Tibial nerve (tissue), 4 donors: ENCODE data around the gene GRB10. TPM values are rescaled to one million over a fixed set of nuclear protein-coding genes. Genes with fewer than 3 reads are reported as not detected.

Experiments used
- DNase-seq, 2 donors: peaks; one replicate each; pipeline ENCODE4 v3.0.0-alpha.2; 2019; ENCODE audit warnings: low spot score in 2 of 2
- H3K27ac ChIP-seq, 4 donors: fragments of 200-600 bp; sonication (generic) in 3 of 4; one replicate each; pipeline ENCODE4 v1.5.1; 2017 to 2019; ENCODE audit warnings: mild to moderate bottlenecking in 1 of 4
- H3K27me3 ChIP-seq, 2 donors: fragments of 200-600 bp; sonication (generic) in 1 of 2; one replicate each; pipeline versions ENCODE4 v1.5.1 to v1.6.0; 2017 to 2019
- H3K36me3 ChIP-seq, 3 donors: fragments of 200-600 bp; sonication (generic); one replicate each; pipeline ENCODE4 v1.5.1; 2018 to 2019
- H3K4me1 ChIP-seq, 4 donors: fragments of 200-600 bp; sonication (generic) in 3 of 4; one replicate each; pipeline ENCODE4 v1.5.1; 2017 to 2019
- H3K4me3 ChIP-seq, 4 donors: fragments of 200-600 bp; sonication (generic) in 3 of 4; one replicate each; pipeline ENCODE4 v1.5.1; 2017 to 2019; ENCODE audit warnings: mild to moderate bottlenecking in 1 of 4, moderate library complexity in 1 of 4
- H3K9me3 ChIP-seq, 4 donors: fragments of 200-600 bp; sonication (generic) in 3 of 4; one replicate each; pipeline ENCODE4 v1.5.1; 2017 to 2019
- EP300 ChIP-seq, 2 donors: sonication (generic); formaldehyde crosslinking; IDR thresholded peaks; one replicate each; pipeline ENCODE4 v1.6.1; 2017; ENCODE audit warnings: antibody characterized with exemption in 2 of 2, mild to moderate bottlenecking in 1 of 2
- POLR2A ChIP-seq, 2 donors: fragments of 450-650 bp; IDR thresholded peaks; one replicate each; pipeline ENCODE4 v1.6.1; 2017; ENCODE audit warnings: antibody characterized with exemption in 2 of 2, mild to moderate bottlenecking in 2 of 2, moderate library complexity in 2 of 2
- WGBS, 2 donors: methylation state at CpG; one replicate each; pipeline ENCODE4 v1.1.5; 2018; 5-methylcytosine and 5-hydroxymethylcytosine counted together
- total RNA-seq, 4 donors: library from RNA; depleted of rRNA; stranded (reverse); fragments of >200 nt; gene quantifications; one replicate each; pipeline ENCODE4 v1.1.0, GENCODE V29; 2016
- TF ChIP-seq, protein P1 (sequence below), 5 experiments: fragments of 200-600 bp in 3 of 5; fragments of 450-650 bp in 2 of 5; sonication (generic) in 3 of 5; IDR thresholded peaks; one replicate each; pipeline ENCODE4 v1.5.1; 2016 to 2019; ENCODE audit warnings: antibody characterized with exemption in 5 of 5, mild to moderate bottlenecking in 3 of 5, moderate library complexity in 2 of 5

Gene GRB10
- total RNA-seq, 4 donors from 2014 or later: 34.1 to 73.9 (median 56.0) TPM

DNA sequence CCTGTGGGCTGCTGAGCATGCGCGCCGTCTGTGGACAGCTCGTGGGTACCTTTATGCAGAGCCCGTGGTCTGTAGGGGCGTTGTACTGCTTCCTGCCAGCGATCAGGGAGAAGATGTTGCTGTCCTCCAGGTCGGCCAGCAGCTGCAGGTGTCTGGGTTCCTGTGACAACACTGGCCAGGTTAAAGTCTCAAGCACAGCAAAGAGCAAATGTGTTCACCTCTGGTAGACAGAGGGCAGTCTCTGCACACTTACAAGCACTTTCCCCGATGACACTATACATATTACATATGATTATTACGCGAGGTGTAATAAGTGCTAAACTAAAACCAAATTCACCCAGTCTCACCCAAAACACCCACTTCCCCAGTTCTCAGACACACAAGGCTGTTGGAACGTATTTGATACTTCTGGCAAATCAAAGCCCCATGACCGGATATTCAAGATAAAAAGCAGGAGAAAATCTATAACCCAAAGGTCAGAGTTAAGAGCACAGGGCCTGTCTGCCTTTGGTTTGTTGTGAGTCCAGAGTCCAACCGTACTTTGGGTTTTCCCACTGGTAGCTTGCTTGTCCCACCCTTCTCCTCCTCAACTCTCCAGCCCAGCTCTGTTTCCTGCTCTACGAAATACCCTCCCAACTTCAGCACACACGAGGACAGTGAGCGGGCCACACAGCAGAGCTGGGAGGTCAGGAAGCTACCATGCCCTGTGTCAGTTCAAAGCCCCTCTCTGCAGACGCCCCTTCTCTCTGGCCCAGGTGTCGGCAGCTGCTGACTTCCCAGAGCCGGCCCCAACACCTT is 167.8 kb downstream of the GRB10 start:
- TF ChIP-seq, protein P1, sequence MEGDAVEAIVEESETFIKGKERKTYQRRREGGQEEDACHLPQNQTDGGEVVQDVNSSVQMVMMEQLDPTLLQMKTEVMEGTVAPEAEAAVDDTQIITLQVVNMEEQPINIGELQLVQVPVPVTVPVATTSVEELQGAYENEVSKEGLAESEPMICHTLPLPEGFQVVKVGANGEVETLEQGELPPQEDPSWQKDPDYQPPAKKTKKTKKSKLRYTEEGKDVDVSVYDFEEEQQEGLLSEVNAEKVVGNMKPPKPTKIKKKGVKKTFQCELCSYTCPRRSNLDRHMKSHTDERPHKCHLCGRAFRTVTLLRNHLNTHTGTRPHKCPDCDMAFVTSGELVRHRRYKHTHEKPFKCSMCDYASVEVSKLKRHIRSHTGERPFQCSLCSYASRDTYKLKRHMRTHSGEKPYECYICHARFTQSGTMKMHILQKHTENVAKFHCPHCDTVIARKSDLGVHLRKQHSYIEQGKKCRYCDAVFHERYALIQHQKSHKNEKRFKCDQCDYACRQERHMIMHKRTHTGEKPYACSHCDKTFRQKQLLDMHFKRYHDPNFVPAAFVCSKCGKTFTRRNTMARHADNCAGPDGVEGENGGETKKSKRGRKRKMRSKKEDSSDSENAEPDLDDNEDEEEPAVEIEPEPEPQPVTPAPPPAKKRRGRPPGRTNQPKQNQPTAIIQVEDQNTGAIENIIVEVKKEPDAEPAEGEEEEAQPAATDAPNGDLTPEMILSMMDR (IDR thresholded peaks at IDR 0.05): peak in 3 of 5 experiments; percentile 8 to 16 (median 16)
- no peak for TF ChIP-seq EP300 (IDR thresholded peaks at IDR 0.05)
- no peak for TF ChIP-seq POLR2A (IDR thresholded peaks at IDR 0.05)
- Histone ChIP-seq H3K27ac (no peak overlapping the region), H3K27me3 (no peaks in the 10 kb centered on the region), H3K9me3 (no peaks in the 10 kb centered on the region), H3K4me1 (no peaks in the 10 kb centered on the region), H3K4me3 (no peak overlapping the region), H3K36me3 (peaks cover 0 to 60% (median 0%) of the 10 kb centered on the region in 3 donors)
- no peak for DNase-seq
- 82 to 83% methylated on average over 20 of the region's 20 CpGs for WGBS, 2 donors

DNA sequence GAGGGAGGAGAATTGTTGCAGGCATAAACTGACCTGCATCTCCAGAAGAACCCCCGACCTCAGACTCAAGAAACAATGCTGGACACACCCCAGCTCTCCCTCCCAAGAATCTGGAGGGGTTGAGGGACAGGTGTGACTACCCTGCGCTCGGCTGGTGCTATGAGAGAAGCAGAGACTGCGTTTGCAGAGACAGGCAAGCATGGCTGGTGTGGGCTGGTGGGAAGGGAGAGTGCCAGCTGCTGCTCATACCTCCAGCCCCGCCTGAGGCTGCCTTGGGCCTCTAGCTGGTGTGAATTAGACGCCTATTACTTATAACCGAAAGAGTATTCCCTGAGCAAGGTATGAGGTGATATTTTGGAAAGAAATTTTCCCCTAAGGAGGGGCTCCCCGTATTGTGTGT is 169.2 kb downstream of the GRB10 start:
- WGBS, 2 donors: 95 to 96% methylated on average over 8 of the region's 8 CpGs
- Histone ChIP-seq H3K27me3 (no peaks in the 10 kb centered on the region), H3K27ac (no peak overlapping the region), H3K4me3 (no peak overlapping the region), H3K36me3 (peaks cover 0 to 63% (median 0%) of the 10 kb centered on the region in 3 donors), H3K4me1 (no peaks in the 10 kb centered on the region), H3K9me3 (no peaks in the 10 kb centered on the region)
- no peak for DNase-seq
- TF ChIP-seq POLR2A (IDR thresholded peaks at IDR 0.05) (no peak), EP300 (IDR thresholded peaks at IDR 0.05) (no peak)
- TF ChIP-seq, protein P1 (IDR thresholded peaks at IDR 0.05): no peak

DNA sequence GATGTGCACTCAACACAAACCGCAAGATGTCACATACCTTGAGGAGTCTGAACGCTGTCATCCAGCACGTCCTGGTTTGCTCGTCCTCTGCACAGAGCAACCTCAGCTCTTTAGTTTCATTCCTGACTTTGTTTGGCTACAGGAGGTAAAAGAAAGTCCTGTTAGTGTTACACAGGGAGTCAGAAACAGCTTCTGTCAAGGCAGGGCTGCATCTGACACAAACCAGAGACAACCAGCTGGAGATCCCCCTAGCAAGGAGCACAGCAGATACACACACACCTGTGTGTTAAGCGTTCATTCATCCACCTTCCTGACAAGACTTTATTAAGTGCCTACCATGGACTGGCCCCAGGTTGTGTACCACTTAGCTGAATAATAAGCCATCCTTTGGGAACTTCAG is 170.0 kb downstream of the GRB10 start:
- DNase-seq: no peak
- H3K4me1 ChIP-seq: no peaks in the 10 kb centered on the region
- TF ChIP-seq, protein P1 (IDR thresholded peaks at IDR 0.05): no peak
- TF ChIP-seq EP300 (IDR thresholded peaks at IDR 0.05) (no peak), POLR2A (IDR thresholded peaks at IDR 0.05) (no peak)
- H3K9me3 ChIP-seq: no peaks in the 10 kb centered on the region
- no peaks in the 10 kb centered on the region for H3K27me3 ChIP-seq
- peaks cover 0 to 71% (median 0%) of the 10 kb centered on the region in 3 donors for H3K36me3 ChIP-seq
- 90 to 92% methylated on average over 5 of the region's 5 CpGs for WGBS, 2 donors
- no peak overlapping the region for H3K4me3 ChIP-seq
- no peak overlapping the region for H3K27ac ChIP-seq

DNA sequence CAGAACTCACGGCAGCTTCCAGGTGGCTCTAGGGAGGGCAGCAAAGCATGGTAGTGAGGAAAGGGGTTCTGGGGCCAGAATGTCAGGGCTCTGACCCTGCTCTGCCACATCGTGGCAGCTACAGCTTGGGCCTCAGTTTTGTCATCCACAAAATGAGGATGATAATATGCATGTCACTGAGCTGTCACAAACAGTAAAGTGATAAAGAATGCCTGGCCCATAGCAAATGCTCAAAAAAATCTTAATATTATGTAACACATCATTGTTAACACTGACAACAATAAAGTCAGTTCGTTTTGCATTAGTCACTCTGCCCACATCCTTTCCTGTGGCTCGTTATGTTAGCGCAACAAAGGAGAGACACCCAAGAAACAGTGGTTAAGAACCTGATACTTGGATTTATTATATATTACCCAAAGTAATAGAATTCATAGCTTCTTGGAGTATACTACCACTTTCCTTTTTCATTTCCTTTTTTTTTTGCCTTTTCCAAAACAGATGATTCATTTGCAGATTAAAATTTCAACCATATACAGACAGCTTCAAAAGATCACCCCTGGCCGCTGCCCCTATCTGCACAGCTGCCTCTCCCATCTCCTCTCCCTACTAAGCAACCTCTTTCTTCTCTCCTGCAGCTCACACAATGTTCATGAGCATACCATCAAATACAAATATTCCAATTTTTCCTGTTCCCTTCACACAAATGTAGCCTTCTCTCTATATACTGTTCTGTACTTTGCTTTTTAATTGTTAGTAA is 172.0 kb downstream of the GRB10 start:
- peaks cover 0 to 81% (median 0%) of the 10 kb centered on the region in 3 donors for H3K36me3 ChIP-seq
- H3K4me1 ChIP-seq: no peaks in the 10 kb centered on the region
- H3K27me3 ChIP-seq: no peaks in the 10 kb centered on the region
- H3K27ac ChIP-seq: no peak overlapping the region
- no peak overlapping the region for H3K4me3 ChIP-seq
- DNase-seq: no peak
- no peaks in the 10 kb centered on the region for H3K9me3 ChIP-seq
- 61 to 63% methylated on average over 6 of the region's 6 CpGs for WGBS, 2 donors
- TF ChIP-seq EP300 (IDR thresholded peaks at IDR 0.05) (no peak), POLR2A (IDR thresholded peaks at IDR 0.05) (no peak)
- TF ChIP-seq, protein P1 (IDR thresholded peaks at IDR 0.05): no peak
